BE2C (cell line): ENCODE data around the gene DCAF10.
"Not testable (repeated sequence)": the region's sequence is repeated elsewhere in the genome, so short reads cannot be mapped to it uniquely, and the experiment has no call there.

Source experiments
- DNase-seq: peaks from one replicate; pipeline ENCODE4 v3.0.0-alpha.2; 2020
- H3K27me3 ChIP-seq: fragments of 250-450 bp; sonication (Bioruptor Pico); 2 replicates; pipeline ENCODE4 v1.5.1; 2020; ENCODE audit warnings: mild to moderate bottlenecking
- H3K36me3 ChIP-seq: fragments of 250-450 bp; sonication (Bioruptor Pico); 2 replicates; pipeline ENCODE4 v1.5.1; 2020; ENCODE audit warnings: mild to moderate bottlenecking
- H3K4me1 ChIP-seq: fragments of 250-450 bp; sonication (Bioruptor Pico); 2 replicates; pipeline ENCODE4 v1.5.1; 2020
- H3K4me3 ChIP-seq: 2 replicates; pipeline ENCODE4 v1.5.1; 2011; ENCODE audit warnings: low read depth, low read length
- H3K9me3 ChIP-seq: fragments of 250-450 bp; sonication (Bioruptor Pico); 2 replicates; pipeline ENCODE4 v1.5.1; 2020
- CTCF ChIP-seq: IDR thresholded peaks from 2 replicates; pipeline ENCODE4 v1.5.1; 2012; ENCODE audit warnings: mild to moderate bottlenecking, low read depth, low read length

The DCAF10 gene

GRCh38 chr9:37862530-37862929, 61.9 kb downstream of the DCAF10 start:
- H3K9me3 ChIP-seq, result no peaks in the 10 kb centered on the region
- H3K4me3 ChIP-seq, result no peak overlapping the region
- no peaks in the 10 kb centered on the region for H3K27me3 ChIP-seq
- DNase-seq, result no peak
- no peaks in the 10 kb centered on the region for H3K4me1 ChIP-seq
- no peak for TF ChIP-seq CTCF
- H3K36me3 ChIP-seq, result peaks cover 43% of the 10 kb centered on the region

- TF ChIP-seq CTCF, result no peak
- no peak overlapping the region for H3K4me3 ChIP-seq
- H3K4me1 ChIP-seq, result no peaks in the 10 kb centered on the region
- no peaks in the 10 kb centered on the region for H3K9me3 ChIP-seq
- no peaks in the 10 kb centered on the region for H3K27me3 ChIP-seq
- DNase-seq, result no peak
- H3K36me3 ChIP-seq, result no peaks in the 10 kb centered on the region
Observed at GRCh38 chr9:37870081-37870798, 69.6 kb downstream of the DCAF10 start.

- Histone ChIP-seq H3K27me3 (no peaks in the 10 kb centered on the region), H3K4me1 (no peaks in the 10 kb centered on the region), H3K4me3 (no peak overlapping the region), H3K9me3 (no peaks in the 10 kb centered on the region), H3K36me3 (no peaks in the 10 kb centered on the region)
- DNase-seq, result no peak
- no peak for TF ChIP-seq CTCF
Observed at GRCh38 chr9:37870799-37871176, 70.2 kb downstream of the DCAF10 start.

GRCh38 chr9:37873955-37874354, 73.4 kb downstream of the DCAF10 start:
- H3K27me3 ChIP-seq, result no peaks in the 10 kb centered on the region
- DNase-seq, result no peak
- H3K4me3 ChIP-seq, result no peak overlapping the region
- TF ChIP-seq CTCF, result no peak
- peaks cover 2% of the 10 kb centered on the region; the same call in 1 of the 2 replicates for H3K36me3 ChIP-seq
- H3K9me3 ChIP-seq, result no peaks in the 10 kb centered on the region
- H3K4me1 ChIP-seq, result no peaks in the 10 kb centered on the region

GRCh38 chr9:37876376-37876775, 75.8 kb downstream of the DCAF10 start:
- Histone ChIP-seq H3K4me1 (no peaks in the 10 kb centered on the region), H3K4me3 (no peak overlapping the region), H3K9me3 (no peaks in the 10 kb centered on the region), H3K27me3 (no peaks in the 10 kb centered on the region), H3K36me3 (peaks cover 2% of the 10 kb centered on the region; the same call in 1 of the 2 replicates)
- DNase-seq, result no peak
- TF ChIP-seq CTCF, result no peak

GRCh38 chr9:37880916-37881479, 80.4 kb downstream of the DCAF10 start:
- Histone ChIP-seq H3K9me3 (no peaks in the 10 kb centered on the region), H3K4me3 (no peak overlapping the region), H3K27me3 (no peaks in the 10 kb centered on the region), H3K36me3 (peaks cover 2% of the 10 kb centered on the region), H3K4me1 (no peaks in the 10 kb centered on the region)
- TF ChIP-seq CTCF, result no peak
- DNase-seq, result no peak

GRCh38 chr9:37887977-37888583, 87.5 kb downstream of the DCAF10 start:
- not testable (repeated sequence) for DNase-seq, H3K9me3 ChIP-seq, H3K27me3 ChIP-seq, H3K4me1 ChIP-seq, H3K4me3 ChIP-seq
- peaks cover 17% of the 10 kb centered on the region for H3K36me3 ChIP-seq
